Sigmoid colon (tissue), 4 donors: ENCODE data around the gene PTPRO.

Experiments used
- CTCF ChIP-seq, 4 experiments: fragments of 450-650 bp in 3 of 4; fragments of 200-600 bp in 1 of 4; IDR thresholded peaks; one replicate each; pipeline ENCODE4 v1.5.1; 2016 to 2019; ENCODE audit warnings: antibody characterized with exemption in 4 of 4, mild to moderate bottlenecking in 3 of 4, moderate library complexity in 2 of 4
- POLR2A ChIP-seq, 2 donors: fragments of 450-650 bp; IDR thresholded peaks; one replicate each; pipeline ENCODE4 v1.6.1; 2016; ENCODE audit warnings: antibody characterized with exemption in 2 of 2, mild to moderate bottlenecking in 2 of 2, moderate library complexity in 2 of 2
- POLR2AphosphoS5 ChIP-seq, 4 donors: sonication (generic); formaldehyde crosslinking; IDR thresholded peaks; one replicate each; pipeline ENCODE4 v1.6.1; 2017; ENCODE audit warnings: antibody characterized with exemption in 4 of 4

GRCh38 chr12:15428632-15429031 lies 106.3 kb downstream of the PTPRO start:
- TF ChIP-seq POLR2A (IDR thresholded peaks at IDR 0.05) (no peak), POLR2AphosphoS5 (IDR thresholded peaks at IDR 0.05) (no peak), CTCF (IDR thresholded peaks at IDR 0.05) (no peak)
